HepG2 (cell line): ENCODE data around the gene PPP1CC. TPM values are rescaled to one million over a fixed set of nuclear protein-coding genes. Genes with fewer than 3 reads are reported as not detected.

Source experiments
- ARNT2 ChIP-seq: sonication (generic); formaldehyde crosslinking; IDR thresholded peaks from 2 replicates; pipeline ENCODE4 v1.8.0; 2022; ENCODE audit warnings: mild to moderate bottlenecking, low read depth, missing genetic modification reagents, moderate library complexity
- ATAD3A ChIP-seq: sonication (generic); formaldehyde crosslinking; IDR thresholded peaks from 2 replicates; pipeline ENCODE4 v1.4.0; 2020; ENCODE audit warnings: missing genetic modification reagents
- ATF5 ChIP-seq: sonication (generic); formaldehyde crosslinking; IDR thresholded peaks from 2 replicates; pipeline ENCODE4 v1.4.0; 2020; ENCODE audit warnings: mild to moderate bottlenecking, low read depth, missing genetic modification reagents
- BRD4 ChIP-seq: sonication (generic); formaldehyde crosslinking; IDR thresholded peaks from 2 replicates; pipeline ENCODE4 v1.4.0; 2020; ENCODE audit warnings: missing genetic modification reagents
- CREM ChIP-seq, 2 experiments: sonication (generic) in 1 of 2; formaldehyde crosslinking in 1 of 2; IDR thresholded peaks; 2 replicates each; pipeline versions ENCODE4 v1.4.0 to v1.6.1; 2016 to 2020; ENCODE audit warnings: antibody characterized with exemption in 1 of 2, mild to moderate bottlenecking in 1 of 2, missing genetic modification reagents in 1 of 2
- ETV6 ChIP-seq: sonication (generic); formaldehyde crosslinking; conservative IDR thresholded peaks from 2 replicates; pipeline ENCODE4 v1.4.0; 2020; ENCODE audit warnings: missing genetic modification reagents
- MAFK ChIP-seq, 2 experiments: IDR thresholded peaks in 1 of 2; conservative IDR thresholded peaks in 1 of 2; 2 replicates each; pipeline ENCODE4 v1.6.1; 2011; ENCODE audit warnings: improper control_type of control experiment in 2 of 2, low read length in 2 of 2
- PREB ChIP-seq: sonication (generic); formaldehyde crosslinking; IDR thresholded peaks from 2 replicates; pipeline ENCODE4 v1.4.0; 2020; ENCODE audit warnings: missing genetic modification reagents
- SRY ChIP-seq: sonication (generic); formaldehyde crosslinking; IDR thresholded peaks from 2 replicates; pipeline ENCODE4 v1.8.0; 2022; ENCODE audit warnings: mild to moderate bottlenecking, missing genetic modification reagents
- TEAD2 ChIP-seq: sonication (generic); formaldehyde crosslinking; IDR thresholded peaks from 2 replicates; pipeline ENCODE4 v1.9.0; 2021; ENCODE audit warnings: missing genetic modification reagents
- YEATS4 ChIP-seq: sonication (generic); formaldehyde crosslinking; IDR thresholded peaks from 2 replicates; pipeline ENCODE4 v1.4.0; 2020; ENCODE audit warnings: missing genetic modification reagents, borderline replicate concordance
- ZBTB1 ChIP-seq: sonication (generic); formaldehyde crosslinking; IDR thresholded peaks from 2 replicates; pipeline ENCODE4 v1.4.0; 2020; ENCODE audit warnings: missing genetic modification reagents, borderline replicate concordance
- ZBTB38 ChIP-seq: sonication (generic); formaldehyde crosslinking; IDR thresholded peaks from 2 replicates; pipeline ENCODE4 v1.5.1; 2020; ENCODE audit warnings: mild to moderate bottlenecking, missing genetic modification reagents
- ZNF350 ChIP-seq: sonication (generic); formaldehyde crosslinking; IDR thresholded peaks from 2 replicates; pipeline ENCODE4 v1.4.0; 2020; ENCODE audit warnings: mild to moderate bottlenecking, low read depth, missing genetic modification reagents, borderline replicate concordance
- ZNF598 ChIP-seq: sonication (generic); formaldehyde crosslinking; IDR thresholded peaks from 2 replicates; pipeline ENCODE4 v1.5.1; 2020; ENCODE audit warnings: mild to moderate bottlenecking, missing genetic modification reagents, borderline replicate concordance
- ZNF746 ChIP-seq: sonication (generic); formaldehyde crosslinking; IDR thresholded peaks from 2 replicates; pipeline ENCODE4 v1.8.0; 2022; ENCODE audit warnings: mild to moderate bottlenecking, missing genetic modification reagents
- ZUFSP ChIP-seq: sonication (generic); formaldehyde crosslinking; IDR thresholded peaks from 2 replicates; pipeline ENCODE4 v1.9.0; 2021; ENCODE audit warnings: missing genetic modification reagents, mild to moderate bottlenecking, borderline replicate concordance
- polyA plus RNA-seq, 8 experiments: library from polyadenylated mRNA; depleted of rRNA in 3 of 8; stranded (reverse) in 7 of 8; unstranded in 1 of 8; fragments of >200 nt; fragmentation: Illumina TruSeq in 4 of 8; extraction: Trizol in 4 of 8; gene quantifications; 2 replicates each; pipeline versions ENCODE4 v1.2.1 to v1.2.3, GENCODE V29; 2011 to 2016; ENCODE audit warnings: low read depth in 4 of 8, missing spikeins in 1 of 8, mixed read lengths in 1 of 8; ENCODE audit not compliant: insufficient read depth in 1 of 8
- total RNA-seq, 5 experiments: library from RNA; depleted of rRNA; stranded (reverse); fragments of >200 nt; fragmentation: Illumina TruSeq; extraction: Trizol; gene quantifications; 2 replicates each; pipeline ENCODE4 v1.2.3, GENCODE V29; 2016; ENCODE audit warnings: low read depth in 1 of 5
- TF ChIP-seq, protein P1 (sequence below): sonication (generic); formaldehyde crosslinking; IDR thresholded peaks from 2 replicates; pipeline ENCODE4 v1.5.0; 2020; ENCODE audit warnings: missing genetic modification reagents, mild to moderate bottlenecking, borderline replicate concordance
- TF ChIP-seq, protein P2 (sequence below): sonication (generic); formaldehyde crosslinking; IDR thresholded peaks from 2 replicates; pipeline ENCODE4 v1.5.1; 2020; ENCODE audit warnings: mild to moderate bottlenecking, missing genetic modification reagents, moderate library complexity
- TF ChIP-seq, protein P3 (sequence below): IDR thresholded peaks from 2 replicates; pipeline ENCODE4 v1.6.1; 2016

Gene PPP1CC
- total and polyA plus RNA-seq, 2 of the 13 experiments (the other 11 are each of a cell fraction or from before 2014, with no cell fraction given): 178 to 187 TPM

DNA sequence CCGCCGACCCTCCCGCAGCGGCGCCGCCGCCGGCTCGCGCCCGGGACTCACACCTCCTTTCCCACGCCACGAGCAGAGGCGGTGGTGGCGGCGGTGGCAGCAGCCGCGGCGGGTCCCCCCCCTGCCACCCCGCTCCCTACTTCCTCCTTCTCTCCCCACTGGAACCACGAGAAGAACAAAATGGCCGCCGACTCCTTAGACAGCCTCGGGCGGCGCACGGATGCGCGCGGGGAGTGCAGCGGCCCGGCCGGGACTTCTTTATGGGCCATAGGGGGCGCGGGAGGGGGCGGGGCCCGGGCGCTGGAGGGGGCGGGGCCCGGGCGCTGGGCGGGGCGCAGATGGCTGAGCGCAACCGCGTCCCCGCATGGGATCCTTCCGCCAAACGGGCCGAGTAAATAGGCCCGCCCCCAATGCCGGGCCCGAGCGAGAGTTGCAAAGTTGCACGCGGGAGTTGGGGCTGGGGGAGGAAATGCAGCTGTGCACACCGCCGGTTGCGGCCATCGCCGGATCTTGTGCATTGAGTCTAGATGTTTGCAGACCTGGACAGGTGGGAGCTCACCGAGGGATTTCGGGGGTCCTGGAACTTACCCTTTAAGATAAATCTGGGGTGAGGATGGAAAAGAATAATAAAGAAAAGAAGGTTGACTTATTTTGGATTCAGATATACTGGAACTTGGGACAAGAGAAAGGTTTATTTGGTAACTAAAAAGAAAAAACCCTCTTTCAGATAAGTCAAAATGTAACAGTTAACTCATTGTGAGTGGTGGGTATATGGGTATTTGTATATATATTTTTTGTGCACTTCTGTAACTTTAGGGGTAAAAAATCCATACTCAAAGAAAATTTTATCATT is at the start of gene PPP1CC (continued):
- TF ChIP-seq ZUFSP (no peak), ATF5 (CRISPR knock-in tag) (no peak), BRD4 (CRISPR knock-in tag) (no peak), CREM (IDR thresholded peaks at IDR 0.05) (no peak), CREM (CRISPR knock-in tag; IDR thresholded peaks at IDR 0.05) (no peak), ZNF746 (CRISPR knock-in tag) (no peak), ZBTB38 (CRISPR knock-in tag) (no peak), ETV6 (no peak), ZNF598 (CRISPR knock-in tag) (no peak), ATAD3A (CRISPR knock-in tag) (no peak), MAFK (conservative IDR thresholded peaks at IDR 0.05 in 1 of 2, IDR thresholded peaks at IDR 0.05 in 1 of 2; ENCODE audit: low read length in 2 of 2) (no peak), TEAD2 (no peak), SRY (peak; percentile 57; the same call in 1 of the 2 replicates), ZBTB1 (CRISPR knock-in tag) (no peak), YEATS4 (CRISPR knock-in tag) (peak; percentile 81), ZNF350 (CRISPR knock-in tag) (no peak), ARNT2 (CRISPR knock-in tag) (peak; percentile 74), PREB (no peak)
- TF ChIP-seq, protein P1, sequence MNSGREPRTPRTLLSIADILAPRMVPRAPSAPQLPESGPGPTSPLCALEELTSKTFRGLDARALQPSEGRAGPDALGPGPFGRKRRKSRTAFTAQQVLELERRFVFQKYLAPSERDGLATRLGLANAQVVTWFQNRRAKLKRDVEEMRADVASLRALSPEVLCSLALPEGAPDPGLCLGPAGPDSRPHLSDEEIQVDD (CRISPR knock-in tag): no peak; the same call in 1 of the 2 replicates
- TF ChIP-seq, protein P2, sequence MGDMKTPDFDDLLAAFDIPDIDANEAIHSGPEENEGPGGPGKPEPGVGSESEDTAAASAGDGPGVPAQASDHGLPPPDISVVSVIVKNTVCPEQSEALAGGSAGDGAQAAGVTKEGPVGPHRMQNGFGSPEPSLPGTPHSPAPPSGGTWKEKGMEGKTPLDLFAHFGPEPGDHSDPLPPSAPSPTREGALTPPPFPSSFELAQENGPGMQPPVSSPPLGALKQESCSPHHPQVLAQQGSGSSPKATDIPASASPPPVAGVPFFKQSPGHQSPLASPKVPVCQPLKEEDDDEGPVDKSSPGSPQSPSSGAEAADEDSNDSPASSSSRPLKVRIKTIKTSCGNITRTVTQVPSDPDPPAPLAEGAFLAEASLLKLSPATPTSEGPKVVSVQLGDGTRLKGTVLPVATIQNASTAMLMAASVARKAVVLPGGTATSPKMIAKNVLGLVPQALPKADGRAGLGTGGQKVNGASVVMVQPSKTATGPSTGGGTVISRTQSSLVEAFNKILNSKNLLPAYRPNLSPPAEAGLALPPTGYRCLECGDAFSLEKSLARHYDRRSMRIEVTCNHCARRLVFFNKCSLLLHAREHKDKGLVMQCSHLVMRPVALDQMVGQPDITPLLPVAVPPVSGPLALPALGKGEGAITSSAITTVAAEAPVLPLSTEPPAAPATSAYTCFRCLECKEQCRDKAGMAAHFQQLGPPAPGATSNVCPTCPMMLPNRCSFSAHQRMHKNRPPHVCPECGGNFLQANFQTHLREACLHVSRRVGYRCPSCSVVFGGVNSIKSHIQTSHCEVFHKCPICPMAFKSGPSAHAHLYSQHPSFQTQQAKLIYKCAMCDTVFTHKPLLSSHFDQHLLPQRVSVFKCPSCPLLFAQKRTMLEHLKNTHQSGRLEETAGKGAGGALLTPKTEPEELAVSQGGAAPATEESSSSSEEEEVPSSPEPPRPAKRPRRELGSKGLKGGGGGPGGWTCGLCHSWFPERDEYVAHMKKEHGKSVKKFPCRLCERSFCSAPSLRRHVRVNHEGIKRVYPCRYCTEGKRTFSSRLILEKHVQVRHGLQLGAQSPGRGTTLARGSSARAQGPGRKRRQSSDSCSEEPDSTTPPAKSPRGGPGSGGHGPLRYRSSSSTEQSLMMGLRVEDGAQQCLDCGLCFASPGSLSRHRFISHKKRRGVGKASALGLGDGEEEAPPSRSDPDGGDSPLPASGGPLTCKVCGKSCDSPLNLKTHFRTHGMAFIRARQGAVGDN (CRISPR knock-in tag): peak; percentile 68
- TF ChIP-seq, protein P3, sequence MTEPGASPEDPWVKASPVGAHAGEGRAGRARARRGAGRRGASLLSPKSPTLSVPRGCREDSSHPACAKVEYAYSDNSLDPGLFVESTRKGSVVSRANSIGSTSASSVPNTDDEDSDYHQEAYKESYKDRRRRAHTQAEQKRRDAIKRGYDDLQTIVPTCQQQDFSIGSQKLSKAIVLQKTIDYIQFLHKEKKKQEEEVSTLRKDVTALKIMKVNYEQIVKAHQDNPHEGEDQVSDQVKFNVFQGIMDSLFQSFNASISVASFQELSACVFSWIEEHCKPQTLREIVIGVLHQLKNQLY (CRISPR knock-in tag): no peak
